Thyroid gland (tissue), 4 donors: Measurements from ENCODE around the gene CTDSP1.

ENCODE experiments used
- POLR2A ChIP-seq, 2 donors: fragments of 450-650 bp; IDR thresholded peaks; one replicate each; pipeline ENCODE4 v1.6.1; 2017; ENCODE audit warnings: antibody characterized with exemption in 2 of 2, mild to moderate bottlenecking in 2 of 2, moderate library complexity in 1 of 2
- TF ChIP-seq, protein P1 (sequence below), 6 experiments: fragments of 200-600 bp in 3 of 6; fragments of 450-650 bp in 3 of 6; sonication (generic) in 3 of 6; IDR thresholded peaks; one replicate each; pipeline ENCODE4 v1.5.1; 2016 to 2019; ENCODE audit warnings: antibody characterized with exemption in 6 of 6, mild to moderate bottlenecking in 2 of 6, inconsistent platforms in 1 of 6, moderate library complexity in 1 of 6

DNA sequence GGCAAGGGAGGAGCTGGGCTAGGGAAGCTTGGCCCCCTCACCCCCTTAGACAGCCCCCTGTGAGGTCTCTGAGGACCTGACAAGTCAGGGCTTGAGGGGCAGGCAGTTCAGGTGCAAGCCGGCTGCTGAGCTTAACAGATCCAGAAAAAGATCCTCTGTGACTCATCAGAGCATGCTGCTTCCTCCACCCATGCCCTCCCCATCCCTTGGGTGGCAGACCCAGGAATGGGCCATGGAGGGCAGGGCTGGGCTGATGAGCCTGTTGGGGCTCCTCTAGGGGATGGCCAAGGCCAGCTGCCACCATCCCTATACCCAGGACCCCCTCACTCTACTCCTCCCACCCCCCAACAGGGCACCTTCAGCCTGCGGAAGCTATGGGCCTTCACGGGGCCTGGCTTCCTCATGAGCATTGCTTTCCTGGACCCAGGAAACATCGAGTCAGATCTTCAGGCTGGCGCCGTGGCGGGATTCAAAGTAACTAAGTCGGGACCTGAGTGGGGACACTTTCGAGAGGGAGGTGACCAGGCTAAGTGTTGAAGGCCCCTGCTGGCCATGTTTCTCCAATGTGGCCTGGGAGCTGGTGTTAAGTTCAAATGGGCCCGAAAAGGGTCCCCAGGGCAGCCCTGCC lies 15.7 kb upstream of the CTDSP1 start:
- TF ChIP-seq POLR2A (IDR thresholded peaks at IDR 0.05): no peak
- TF ChIP-seq, protein P1, sequence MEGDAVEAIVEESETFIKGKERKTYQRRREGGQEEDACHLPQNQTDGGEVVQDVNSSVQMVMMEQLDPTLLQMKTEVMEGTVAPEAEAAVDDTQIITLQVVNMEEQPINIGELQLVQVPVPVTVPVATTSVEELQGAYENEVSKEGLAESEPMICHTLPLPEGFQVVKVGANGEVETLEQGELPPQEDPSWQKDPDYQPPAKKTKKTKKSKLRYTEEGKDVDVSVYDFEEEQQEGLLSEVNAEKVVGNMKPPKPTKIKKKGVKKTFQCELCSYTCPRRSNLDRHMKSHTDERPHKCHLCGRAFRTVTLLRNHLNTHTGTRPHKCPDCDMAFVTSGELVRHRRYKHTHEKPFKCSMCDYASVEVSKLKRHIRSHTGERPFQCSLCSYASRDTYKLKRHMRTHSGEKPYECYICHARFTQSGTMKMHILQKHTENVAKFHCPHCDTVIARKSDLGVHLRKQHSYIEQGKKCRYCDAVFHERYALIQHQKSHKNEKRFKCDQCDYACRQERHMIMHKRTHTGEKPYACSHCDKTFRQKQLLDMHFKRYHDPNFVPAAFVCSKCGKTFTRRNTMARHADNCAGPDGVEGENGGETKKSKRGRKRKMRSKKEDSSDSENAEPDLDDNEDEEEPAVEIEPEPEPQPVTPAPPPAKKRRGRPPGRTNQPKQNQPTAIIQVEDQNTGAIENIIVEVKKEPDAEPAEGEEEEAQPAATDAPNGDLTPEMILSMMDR (IDR thresholded peaks at IDR 0.05): no peak
